ENCODE measurements around the gene RCSD1.

Gene RCSD1

GRCh38 chr1:167689567-167689920 lies 59.5 kb downstream of the RCSD1 start (continued):
- TF ChIP-seq TSHZ2 (CRISPR knock-in tag; IDR thresholded peaks at IDR 0.05), result no peak

- TF ChIP-seq ZFP3 (CRISPR knock-in tag; IDR thresholded peaks at IDR 0.05), result no peak
- no peak for TF ChIP-seq ZNF70 (CRISPR knock-in tag; IDR thresholded peaks at IDR 0.05)
- no peak for TF ChIP-seq CSRNP3 (CRISPR knock-in tag; IDR thresholded peaks at IDR 0.05)
- TF ChIP-seq ZNF8 (CRISPR knock-in tag; IDR thresholded peaks at IDR 0.05), result no peak
- no peak for TF ChIP-seq GLIS3 (CRISPR knock-in tag; IDR thresholded peaks at IDR 0.05)
- no peak for TF ChIP-seq TOX (CRISPR knock-in tag; IDR thresholded peaks at IDR 0.05; ENCODE audit: borderline replicate concordance)
- no peak for TF ChIP-seq CREB5 (CRISPR knock-in tag; IDR thresholded peaks at IDR 0.05; ENCODE audit: low read depth)
- TF ChIP-seq ISL1 (CRISPR knock-in tag; IDR thresholded peaks at IDR 0.05), result no peak
- no peak for TF ChIP-seq TSHZ2 (CRISPR knock-in tag; IDR thresholded peaks at IDR 0.05)
- no peak for TF ChIP-seq OSR1 (CRISPR knock-in tag; IDR thresholded peaks at IDR 0.05)
- TF ChIP-seq BACH2 (CRISPR knock-in tag; IDR thresholded peaks at IDR 0.05; ENCODE audit: borderline replicate concordance), result no peak
- no peak for TF ChIP-seq POU6F1 (CRISPR knock-in tag; IDR thresholded peaks at IDR 0.05; ENCODE audit: borderline replicate concordance, low read depth)
- ATAC-seq, result no peak
Observed at GRCh38 chr1:167690053-167690452, 60.0 kb downstream of the RCSD1 start.

- no peak for ATAC-seq
- TF ChIP-seq PPARA (CRISPR knock-in tag; IDR thresholded peaks at IDR 0.05; ENCODE audit: borderline replicate concordance), result no peak
- no peak for TF ChIP-seq ZFP30 (CRISPR knock-in tag; IDR thresholded peaks at IDR 0.05)
- TF ChIP-seq SNAI2 (CRISPR knock-in tag; IDR thresholded peaks at IDR 0.05), result no peak
- no peak for TF ChIP-seq CSDC2 (CRISPR knock-in tag; IDR thresholded peaks at IDR 0.05)
- no peak for TF ChIP-seq ZC3H10 (CRISPR knock-in tag; IDR thresholded peaks at IDR 0.05)
- TF ChIP-seq POU6F1 (CRISPR knock-in tag; IDR thresholded peaks at IDR 0.05; ENCODE audit: borderline replicate concordance, low read depth), result no peak
- TF ChIP-seq TSHZ2 (CRISPR knock-in tag; IDR thresholded peaks at IDR 0.05), result no peak
- TF ChIP-seq CREB5 (CRISPR knock-in tag; IDR thresholded peaks at IDR 0.05; ENCODE audit: low read depth), result no peak
- no peak for TF ChIP-seq TOX (CRISPR knock-in tag; IDR thresholded peaks at IDR 0.05; ENCODE audit: borderline replicate concordance)
- no peak for TF ChIP-seq ZNF70 (CRISPR knock-in tag; IDR thresholded peaks at IDR 0.05)
- no peak for TF ChIP-seq PATZ1 (CRISPR knock-in tag; IDR thresholded peaks at IDR 0.05; ENCODE audit: borderline replicate concordance)
Observed at GRCh38 chr1:167693425-167694045, 63.5 kb downstream of the RCSD1 start.

Data from SK-N-SH treated with all-trans-retinoic acid at 6 μM for 48 hours (cell line).